Measurements from ENCODE around the gene PANK4. TPM values are rescaled to one million over a fixed set of nuclear protein-coding genes. Genes with fewer than 3 reads are reported as not detected.

The PANK4 gene
- total RNA-seq, 2 experiments from 2014 or later: 42.9 to 47.0 TPM

- ChIA-PET CTCF (no interaction called here), POLR2A (no interaction called here)
- Histone ChIP-seq H3K9me3 (ENCODE audit: control insufficient read depth in 1 of 2, insufficient read depth in 1 of 2, low read length in 2 of 2) (no peaks in the 10 kb centered on the region), H3K27ac (ENCODE audit: low read depth in 1 of 2, low read length in 2 of 2) (no peak overlapping the region), H3K4me3 (ENCODE audit: low read length) (no peak overlapping the region), H3K4me1 (ENCODE audit: insufficient read depth, low read length) (peaks cover 8% of the 10 kb centered on the region), H3K36me3 (ENCODE audit: insufficient read depth, low read length) (no peaks in the 10 kb centered on the region), H3K27me3 (ENCODE audit: control insufficient read depth in 1 of 2, insufficient read depth in 2 of 2, low read length in 2 of 2) (peaks cover 0 to 5% of the 10 kb centered on the region in 2 experiments)
- H3K4me3 Mint-ChIP-seq: no peak overlapping the region
- DNase-seq: no peak
- H3K4me1 Mint-ChIP-seq (ENCODE audit: low read depth): peaks cover 7% of the 10 kb centered on the region
- no peaks in the 10 kb centered on the region for H3K9me3 Mint-ChIP-seq
- H3K27ac Mint-ChIP-seq: no peak overlapping the region
- no peak for TF ChIP-seq CTCF (IDR thresholded peaks at IDR 0.05)
- ATAC-seq (ENCODE audit: poor library complexity): no peak
- no peaks in the 10 kb centered on the region for H3K36me3 Mint-ChIP-seq (ENCODE audit: low read depth)
- intact Hi-C loops (cut with DNase I, micrococcal nuclease): no loop called here
- H3K27me3 Mint-ChIP-seq: no peaks in the 10 kb centered on the region
These were observed 54.3 kb downstream of the PANK4 start for GRCh38 chr1:2472109-2472508.

GRCh38 chr1:2471587-2472001 lies 54.8 kb downstream of the PANK4 start:
- ChIA-PET CTCF (no interaction called here), POLR2A (no interaction called here)
- ATAC-seq (ENCODE audit: poor library complexity): no peak
- no peaks in the 10 kb centered on the region for H3K9me3 ChIP-seq (ENCODE audit: control insufficient read depth in 1 of 2, insufficient read depth in 1 of 2, low read length in 2 of 2)
- Mint-ChIP-seq H3K4me3 (no peak overlapping the region), H3K27ac (no peak overlapping the region), H3K9me3 (no peaks in the 10 kb centered on the region), H3K4me1 (ENCODE audit: low read depth) (peaks cover 7% of the 10 kb centered on the region), H3K27me3 (no peaks in the 10 kb centered on the region), H3K36me3 (ENCODE audit: low read depth) (no peaks in the 10 kb centered on the region)
- DNase-seq: no peak
- H3K36me3 ChIP-seq (ENCODE audit: insufficient read depth, low read length): no peaks in the 10 kb centered on the region
- TF ChIP-seq CTCF (IDR thresholded peaks at IDR 0.05): no peak
- no peak overlapping the region for H3K4me3 ChIP-seq (ENCODE audit: low read length)
- H3K4me1 ChIP-seq (ENCODE audit: insufficient read depth, low read length): peaks cover 13% of the 10 kb centered on the region
- peaks cover 0 to 5% of the 10 kb centered on the region in 2 experiments for H3K27me3 ChIP-seq (ENCODE audit: control insufficient read depth in 1 of 2, insufficient read depth in 2 of 2, low read length in 2 of 2)
- intact Hi-C loops (cut with DNase I, micrococcal nuclease): no loop called here
- no peak overlapping the region for H3K27ac ChIP-seq (ENCODE audit: low read depth in 1 of 2, low read length in 2 of 2)

- Mint-ChIP-seq H3K9me3 (no peaks in the 10 kb centered on the region), H3K27me3 (no peaks in the 10 kb centered on the region), H3K27ac (no peak overlapping the region), H3K36me3 (ENCODE audit: low read depth) (no peaks in the 10 kb centered on the region), H3K4me1 (ENCODE audit: low read depth) (peaks cover 7% of the 10 kb centered on the region), H3K4me3 (no peak overlapping the region)
- H3K9me3 ChIP-seq (ENCODE audit: control insufficient read depth in 1 of 2, insufficient read depth in 1 of 2, low read length in 2 of 2): no peaks in the 10 kb centered on the region
- no peak overlapping the region for H3K4me3 ChIP-seq (ENCODE audit: low read length)
- no peak overlapping the region for H3K27ac ChIP-seq (ENCODE audit: low read depth in 1 of 2, low read length in 2 of 2)
- ChIA-PET CTCF (no interaction called here), POLR2A (interaction anchor here (1.1 kb wide), 1 partner anchor 79 kb away, joined by 3 read pairs; the partner anchor contains the start of genes MORN1 and RER1)
- H3K4me1 ChIP-seq (ENCODE audit: insufficient read depth, low read length): peaks cover 18% of the 10 kb centered on the region
- H3K36me3 ChIP-seq (ENCODE audit: insufficient read depth, low read length): no peaks in the 10 kb centered on the region
- DNase-seq (no peak), ATAC-seq (ENCODE audit: poor library complexity) (no peak)
- peaks cover 5% of the 10 kb centered on the region in 2 experiments for H3K27me3 ChIP-seq (ENCODE audit: control insufficient read depth in 1 of 2, insufficient read depth in 2 of 2, low read length in 2 of 2)
- intact Hi-C loops (cut with DNase I, micrococcal nuclease): no loop called here
- no peak for TF ChIP-seq CTCF (IDR thresholded peaks at IDR 0.05)
These were observed 55.3 kb downstream of the PANK4 start for GRCh38 chr1:2471159-2471471.
